Measurements from ENCODE around the gene HYAL3.
"Not testable (repeated sequence)": the region's sequence is repeated elsewhere in the genome, so short reads cannot be mapped to it uniquely, and the experiment has no call there.

HYAL3 gene

DNA sequence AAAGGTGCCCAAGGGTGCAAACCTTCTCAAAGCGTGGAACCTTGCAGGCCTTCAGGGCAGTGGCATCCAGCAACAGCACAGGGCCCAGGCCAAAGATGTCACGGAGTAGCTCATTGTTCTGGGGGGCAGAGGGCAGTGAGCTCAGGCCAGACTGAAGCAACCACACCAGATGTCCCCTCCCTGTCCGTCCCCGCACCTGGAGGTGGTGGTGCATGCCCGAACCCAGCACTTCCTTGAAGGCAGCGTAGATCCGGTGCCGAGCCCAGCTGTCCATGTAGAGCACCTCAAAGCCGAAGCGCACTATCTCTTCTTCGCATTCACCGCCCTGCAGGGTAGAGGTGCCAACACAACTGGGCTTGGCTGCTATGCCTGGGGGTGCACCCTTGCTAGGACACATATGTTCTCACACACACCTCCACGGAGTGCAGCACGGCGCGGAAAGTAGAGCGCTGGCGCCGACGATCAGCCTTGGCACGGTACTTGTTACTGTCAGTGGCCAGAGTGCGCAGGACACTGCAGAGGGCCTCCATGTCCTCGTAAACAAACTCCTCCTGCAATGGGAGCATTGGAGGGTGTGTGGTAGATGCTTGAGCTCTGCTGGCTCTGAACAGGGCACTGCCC is 10.7 kb downstream of the HYAL3 start:
- WGBS (ENCODE audit: extremely low coverage, insufficient coverage, low lambda C conversion rate), result no CpG with 5 or more reads among the region's 23 CpGs

GRCh38 chr3:50287262-50287661 is 11.9 kb downstream of the HYAL3 start:
- Histone ChIP-seq H4K5ac (ENCODE audit: low read length) (no peak overlapping the region), H3K23ac (ENCODE audit: low read length) (no peak overlapping the region), H3K18ac (ENCODE audit: low read length) (no peak overlapping the region), H3K27me3 (ENCODE audit: insufficient read depth, low read length, poor library complexity) (no peaks in the 10 kb centered on the region), H3K36me3 (ENCODE audit: control insufficient read depth, insufficient read depth, low read length) (peaks cover 15% of the 10 kb centered on the region), H3K4ac (ENCODE audit: low read depth, low read length) (no peak overlapping the region), H3K79me2 (ENCODE audit: control insufficient read depth, insufficient read depth, low read length) (peaks cover 14% of the 10 kb centered on the region), H2BK5ac (ENCODE audit: low read length) (no peak overlapping the region), H3K79me1 (ENCODE audit: low read length) (peaks cover 15% of the 10 kb centered on the region), H2BK120ac (ENCODE audit: low read depth, low read length) (no peak overlapping the region), H2BK15ac (replicated peaks; ENCODE audit: low read depth) (no peak overlapping the region), H3K27ac (ENCODE audit: low read depth, low read length) (no peak overlapping the region), H4K8ac (ENCODE audit: low read depth, low read length) (no peak overlapping the region), H3K4me3 (ENCODE audit: low read length) (no peak overlapping the region), H3K9ac (ENCODE audit: low read length) (no peak overlapping the region), H3K4me1 (ENCODE audit: control insufficient read depth, low read depth, low read length) (no peaks in the 10 kb centered on the region), H3K56ac (ENCODE audit: low read length) (no peak overlapping the region), H2AK5ac (ENCODE audit: low read length) (no peak overlapping the region), H3K4me2 (ENCODE audit: low read length) (no peak overlapping the region)
- no peak for DNase-seq
- no CpG with 5 or more reads among the region's 1 CpG for WGBS (ENCODE audit: extremely low coverage, insufficient coverage, low lambda C conversion rate)

More for the DNA sequence above, 10.7 kb downstream of the HYAL3 start:
- no peak overlapping the region for H3K18ac ChIP-seq (ENCODE audit: low read length)
- H2AK5ac ChIP-seq (ENCODE audit: low read length), result no peak overlapping the region
- no peaks in the 10 kb centered on the region for H3K27me3 ChIP-seq (ENCODE audit: insufficient read depth, low read length, poor library complexity)
- DNase-seq, result no peak
- H2BK15ac ChIP-seq (replicated peaks; ENCODE audit: low read depth), result no peak overlapping the region
- H3K9ac ChIP-seq (ENCODE audit: low read length), result no peak overlapping the region
- H3K56ac ChIP-seq (ENCODE audit: low read length), result no peak overlapping the region
- H3K23ac ChIP-seq (ENCODE audit: low read length), result no peak overlapping the region
- no peak overlapping the region for H3K4me2 ChIP-seq (ENCODE audit: low read length)
- H3K36me3 ChIP-seq (ENCODE audit: control insufficient read depth, insufficient read depth, low read length), result peaks cover 15% of the 10 kb centered on the region
- H2BK120ac ChIP-seq (ENCODE audit: low read depth, low read length), result no peak overlapping the region
- H3K4me3 ChIP-seq (ENCODE audit: low read length), result no peak overlapping the region
- H3K27ac ChIP-seq (ENCODE audit: low read depth, low read length), result no peak overlapping the region
- no peak overlapping the region for H3K4ac ChIP-seq (ENCODE audit: low read depth, low read length)
- H4K8ac ChIP-seq (ENCODE audit: low read depth, low read length), result no peak overlapping the region
- H3K79me2 ChIP-seq (ENCODE audit: control insufficient read depth, insufficient read depth, low read length), result peaks cover 14% of the 10 kb centered on the region
- peaks cover 15% of the 10 kb centered on the region for H3K79me1 ChIP-seq (ENCODE audit: low read length)
- peaks cover 3% of the 10 kb centered on the region for H3K4me1 ChIP-seq (ENCODE audit: control insufficient read depth, low read depth, low read length)
- H4K5ac ChIP-seq (ENCODE audit: low read length), result no peak overlapping the region
- H2BK5ac ChIP-seq (ENCODE audit: low read length), result no peak overlapping the region

DNA sequence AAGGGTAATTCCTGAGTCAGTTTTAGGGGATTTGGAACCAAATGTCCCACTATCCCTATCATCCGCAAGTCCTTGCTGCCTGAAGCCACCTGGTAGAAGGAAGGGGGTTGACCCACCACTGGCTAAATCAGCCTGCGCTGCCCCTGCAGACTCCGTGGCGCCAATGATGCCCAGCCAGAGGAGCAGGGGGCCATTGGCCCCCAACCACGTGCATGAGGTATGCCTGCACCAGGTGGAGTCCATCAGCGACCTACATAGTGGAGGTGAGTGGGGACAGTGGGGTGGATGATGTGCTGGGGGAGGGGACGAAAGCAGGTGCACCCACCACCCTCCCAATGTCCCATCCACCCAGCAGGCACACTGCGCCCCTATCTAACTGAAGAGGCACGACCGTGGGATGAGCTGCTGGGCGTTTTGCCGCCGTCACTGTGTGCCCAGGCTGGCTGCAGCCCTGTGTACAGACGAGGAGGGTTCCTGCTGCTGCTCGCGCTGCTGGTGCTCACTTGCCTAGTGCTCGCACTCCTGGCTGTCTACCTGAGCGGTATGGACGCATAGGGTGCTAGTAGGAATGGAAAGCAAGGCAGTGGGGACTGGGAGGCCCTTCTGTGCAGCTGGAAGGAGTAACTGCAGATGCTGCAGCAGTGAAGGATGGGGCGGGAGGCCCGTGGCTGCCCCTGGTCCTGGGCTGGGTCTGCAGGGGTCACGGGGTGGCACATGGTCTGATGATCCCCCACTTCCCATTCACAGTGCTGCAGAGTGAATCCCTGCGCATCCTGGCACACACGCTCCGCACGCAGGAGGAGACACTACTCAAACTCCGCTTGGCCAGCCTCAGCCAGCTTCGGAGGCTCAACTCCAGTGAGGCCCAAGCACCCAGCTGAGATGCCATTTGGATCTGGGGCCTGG is 12.6 kb downstream of the HYAL3 start:
- H3K79me2 ChIP-seq (ENCODE audit: control insufficient read depth, insufficient read depth, low read length), result peaks cover 11% of the 10 kb centered on the region
- H3K4ac ChIP-seq (ENCODE audit: low read depth, low read length), result no peak overlapping the region
- no peak overlapping the region for H2AK5ac ChIP-seq (ENCODE audit: low read length)
- no peak overlapping the region for H4K5ac ChIP-seq (ENCODE audit: low read length)
- no peak overlapping the region for H2BK15ac ChIP-seq (replicated peaks; ENCODE audit: low read depth)
- no peaks in the 10 kb centered on the region for H3K27me3 ChIP-seq (ENCODE audit: insufficient read depth, low read length, poor library complexity)
- H3K27ac ChIP-seq (ENCODE audit: low read depth, low read length), result no peak overlapping the region
- H2BK120ac ChIP-seq (ENCODE audit: low read depth, low read length), result no peak overlapping the region
- H3K4me1 ChIP-seq (ENCODE audit: control insufficient read depth, low read depth, low read length), result no peaks in the 10 kb centered on the region
- no peak overlapping the region for H2BK5ac ChIP-seq (ENCODE audit: low read length)
- H3K79me1 ChIP-seq (ENCODE audit: low read length), result peaks cover 13% of the 10 kb centered on the region
- H3K36me3 ChIP-seq (ENCODE audit: control insufficient read depth, insufficient read depth, low read length), result peaks cover 15% of the 10 kb centered on the region
- H3K18ac ChIP-seq (ENCODE audit: low read length), result no peak overlapping the region
- no peak overlapping the region for H3K56ac ChIP-seq (ENCODE audit: low read length)
- no peak overlapping the region for H4K8ac ChIP-seq (ENCODE audit: low read depth, low read length)
- H3K4me2 ChIP-seq (ENCODE audit: low read length), result no peak overlapping the region
- no peak overlapping the region for H3K9ac ChIP-seq (ENCODE audit: low read length)
- no peak overlapping the region for H3K23ac ChIP-seq (ENCODE audit: low read length)
- no peak for DNase-seq
- no CpG with 5 or more reads among the region's 28 CpGs for WGBS (ENCODE audit: extremely low coverage, insufficient coverage, low lambda C conversion rate)
- no peak overlapping the region for H3K4me3 ChIP-seq (ENCODE audit: low read length)

DNA sequence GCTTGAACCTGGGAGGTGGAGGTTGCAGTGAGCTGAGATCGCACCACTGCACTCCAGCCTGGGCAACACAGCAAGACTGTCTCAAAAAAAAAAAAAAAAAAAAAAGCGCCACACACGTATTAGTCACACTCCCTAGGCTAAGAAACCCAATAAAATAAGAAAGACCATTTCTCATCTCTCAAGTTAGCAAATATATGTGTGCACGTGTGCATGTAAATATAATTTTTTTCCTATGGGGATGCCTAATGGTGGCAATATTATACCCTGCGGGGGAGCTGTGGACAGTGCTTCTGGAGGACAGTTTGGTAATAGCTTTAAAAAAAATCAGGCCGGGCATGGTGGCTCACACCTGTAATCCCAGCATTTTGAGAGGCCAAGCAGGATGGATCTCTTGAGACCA is 15.1 kb downstream of the HYAL3 start:
- not testable (repeated sequence) for H3K18ac ChIP-seq (ENCODE audit: low read length); H3K4me1 ChIP-seq (ENCODE audit: control insufficient read depth, low read depth, low read length); H3K4me2 ChIP-seq (ENCODE audit: low read length); H3K23ac ChIP-seq (ENCODE audit: low read length); H3K79me1 ChIP-seq (ENCODE audit: low read length); H2BK5ac ChIP-seq (ENCODE audit: low read length); H2BK120ac ChIP-seq (ENCODE audit: low read depth, low read length); H4K8ac ChIP-seq (ENCODE audit: low read depth, low read length); H3K4ac ChIP-seq (ENCODE audit: low read depth, low read length); H4K5ac ChIP-seq (ENCODE audit: low read length); H3K27ac ChIP-seq (ENCODE audit: low read depth, low read length); H3K27me3 ChIP-seq (ENCODE audit: insufficient read depth, low read length, poor library complexity); H2BK15ac ChIP-seq (replicated peaks; ENCODE audit: low read depth); H3K4me3 ChIP-seq (ENCODE audit: low read length); H3K36me3 ChIP-seq (ENCODE audit: control insufficient read depth, insufficient read depth, low read length); H3K9ac ChIP-seq (ENCODE audit: low read length); H2AK5ac ChIP-seq (ENCODE audit: low read length); H3K56ac ChIP-seq (ENCODE audit: low read length); DNase-seq; H3K79me2 ChIP-seq (ENCODE audit: control insufficient read depth, insufficient read depth, low read length)
- no CpG with 5 or more reads among the region's 6 CpGs for WGBS (ENCODE audit: extremely low coverage, insufficient coverage, low lambda C conversion rate)

DNA sequence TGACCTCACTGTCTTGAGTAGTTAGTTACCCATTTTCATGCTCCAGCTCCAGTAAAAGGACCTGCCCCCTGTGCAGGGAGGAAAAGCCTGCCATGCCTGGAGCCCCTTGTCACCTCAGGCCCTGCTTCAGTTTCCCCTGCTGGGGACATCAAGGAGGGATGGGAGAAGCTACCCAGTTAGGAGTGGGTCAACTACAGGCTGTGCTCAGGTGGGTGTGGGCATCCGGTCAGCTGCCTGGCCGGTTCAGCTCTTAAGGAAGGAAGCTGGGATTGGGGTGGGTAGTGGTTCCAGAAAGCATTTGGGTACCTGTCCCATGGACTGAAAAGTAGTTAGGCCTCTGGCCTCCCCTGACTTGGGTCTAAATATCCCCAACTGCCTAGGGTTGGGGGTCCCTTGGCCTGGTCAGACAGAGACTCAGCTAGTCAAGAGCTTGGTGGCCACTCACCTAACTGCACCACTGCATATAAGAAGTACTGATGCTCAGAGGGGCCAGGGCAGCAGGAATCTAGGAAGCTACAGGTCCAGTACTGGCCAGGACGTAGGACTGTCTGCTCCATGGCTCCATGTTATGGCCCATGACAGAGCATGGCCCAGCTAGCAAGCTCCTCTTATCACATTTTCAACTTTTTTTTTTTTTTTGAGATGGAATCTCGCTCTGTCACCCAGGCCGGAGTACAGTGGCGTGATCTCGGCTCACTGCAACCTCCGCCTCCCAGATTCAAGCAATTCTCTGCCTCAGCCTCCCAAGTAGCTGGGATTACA is 19.8 kb downstream of the HYAL3 start:
- H3K27me3 ChIP-seq (ENCODE audit: insufficient read depth, low read length, poor library complexity), result peaks cover 11% of the 10 kb centered on the region
- H3K23ac ChIP-seq (ENCODE audit: low read length), result no peak overlapping the region
- H3K56ac ChIP-seq (ENCODE audit: low read length), result no peak overlapping the region
- H3K4me3 ChIP-seq (ENCODE audit: low read length), result no peak overlapping the region
- no peaks in the 10 kb centered on the region for H3K79me1 ChIP-seq (ENCODE audit: low read length)
- no peaks in the 10 kb centered on the region for H3K36me3 ChIP-seq (ENCODE audit: control insufficient read depth, insufficient read depth, low read length)
- H3K9ac ChIP-seq (ENCODE audit: low read length), result no peak overlapping the region
- no peak overlapping the region for H2BK120ac ChIP-seq (ENCODE audit: low read depth, low read length)
- H3K4me2 ChIP-seq (ENCODE audit: low read length), result no peak overlapping the region
- no peaks in the 10 kb centered on the region for H3K4me1 ChIP-seq (ENCODE audit: control insufficient read depth, low read depth, low read length)
- H3K27ac ChIP-seq (ENCODE audit: low read depth, low read length), result no peak overlapping the region
- H2BK15ac ChIP-seq (replicated peaks; ENCODE audit: low read depth), result no peak overlapping the region
- no peak for DNase-seq
- H3K4ac ChIP-seq (ENCODE audit: low read depth, low read length), result no peak overlapping the region
- no peak overlapping the region for H4K5ac ChIP-seq (ENCODE audit: low read length)
- H4K8ac ChIP-seq (ENCODE audit: low read depth, low read length), result no peak overlapping the region
- H3K18ac ChIP-seq (ENCODE audit: low read length), result no peak overlapping the region
- no peaks in the 10 kb centered on the region for H3K79me2 ChIP-seq (ENCODE audit: control insufficient read depth, insufficient read depth, low read length)
- H2BK5ac ChIP-seq (ENCODE audit: low read length), result no peak overlapping the region
- WGBS (ENCODE audit: extremely low coverage, insufficient coverage, low lambda C conversion rate), result no CpG with 5 or more reads among the region's 8 CpGs
- no peak overlapping the region for H2AK5ac ChIP-seq (ENCODE audit: low read length)

All from mesendoderm (in vitro differentiated cells).